ENCODE results near the gene FLNB.

- no peak for TF ChIP-seq CTCF (conservative IDR thresholded peaks at IDR 0.05)
- no peak for TF ChIP-seq ZFX (IDR thresholded peaks at IDR 0.05)
Observed at GRCh38 chr3:58134468-58134867, 126.2 kb downstream of the FLNB start.
